HG03378 (cell line): ENCODE results near the gene MRPL28.
"Not testable (repeated sequence)": the region's sequence is repeated elsewhere in the genome, so short reads cannot be mapped to it uniquely, and the experiment has no call there.

Experiments used
- ATAC-seq: cut with Tn5 transposase; IDR thresholded peaks from one replicate; pipeline ENCODE4 v1.9.1; 2021; ENCODE audit warnings: mild to moderate bottlenecking, moderate library complexity; ENCODE audit not compliant: unreplicated experiment

The MRPL28 gene

DNA sequence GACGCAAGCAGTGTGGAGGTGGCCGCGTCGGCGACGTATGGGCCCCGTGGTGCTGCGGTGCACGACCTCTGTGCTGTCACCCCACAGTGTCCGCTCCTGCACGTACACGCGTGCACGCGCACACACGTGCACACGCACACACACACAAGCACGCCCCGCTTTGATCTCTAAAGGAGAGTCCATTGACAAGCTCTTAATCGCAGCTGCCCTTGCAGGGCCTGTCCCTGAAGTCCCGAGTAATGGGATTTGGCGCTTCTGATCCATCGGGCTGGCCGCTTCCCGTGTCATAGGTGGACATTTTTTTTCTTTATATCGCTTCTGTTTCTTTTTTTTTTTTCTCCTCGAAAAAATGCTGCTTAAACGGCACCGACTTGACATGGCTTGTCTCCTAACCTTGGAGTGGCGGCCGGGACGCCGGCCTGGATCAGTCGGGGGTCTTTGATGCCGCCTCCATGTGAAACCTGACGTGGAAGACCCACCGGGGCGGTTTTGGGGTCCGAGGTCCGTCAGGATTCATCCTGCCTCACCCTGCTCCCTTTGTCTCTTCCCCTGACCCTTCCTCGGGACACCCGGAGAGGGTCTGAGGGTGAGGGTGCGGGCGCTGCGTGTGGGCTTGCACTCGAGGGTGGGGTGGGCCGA lies 9.5 kb downstream of the MRPL28 start:
- no peak for ATAC-seq

DNA sequence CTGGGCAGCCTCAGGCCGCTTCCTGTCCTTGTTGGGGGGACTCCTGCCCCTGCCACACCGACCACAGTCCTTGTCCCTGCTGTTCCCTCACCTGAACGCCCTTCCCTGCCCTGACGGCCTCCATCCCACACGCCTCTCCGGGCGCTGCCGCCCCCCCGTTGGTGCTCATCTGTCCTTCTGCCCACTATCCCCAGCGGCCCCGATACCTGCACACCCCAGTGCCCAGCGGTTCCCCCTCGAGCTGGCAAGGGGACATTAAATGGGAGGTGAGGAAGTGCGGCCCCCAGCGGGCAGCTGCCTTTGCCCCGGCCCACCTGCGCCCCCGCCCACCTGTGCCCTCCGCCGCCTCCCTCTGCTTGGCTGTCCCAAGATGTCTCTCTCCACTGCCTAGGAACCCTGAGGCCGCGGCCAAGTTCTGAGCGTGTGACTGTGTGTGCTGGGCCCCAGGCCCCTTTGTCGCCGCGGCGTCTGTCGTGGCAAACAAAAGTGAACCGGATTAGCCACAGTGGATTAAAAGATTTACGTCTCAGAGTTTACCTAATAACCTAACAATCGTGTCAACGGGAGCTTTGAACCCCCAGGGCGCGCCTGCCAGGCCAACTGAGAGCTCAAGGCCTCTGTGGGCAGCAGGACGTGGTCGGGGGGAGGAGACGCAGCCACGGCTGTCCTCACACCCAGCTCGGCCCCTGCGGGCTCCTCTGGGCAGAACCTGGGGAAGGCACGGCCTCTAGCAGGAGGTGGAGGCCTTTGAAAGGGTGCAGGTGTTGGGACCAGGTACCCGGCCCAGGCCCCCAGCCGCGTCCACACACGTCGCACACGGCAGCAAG lies 10.3 kb downstream of the MRPL28 start:
- ATAC-seq, result no peak

DNA sequence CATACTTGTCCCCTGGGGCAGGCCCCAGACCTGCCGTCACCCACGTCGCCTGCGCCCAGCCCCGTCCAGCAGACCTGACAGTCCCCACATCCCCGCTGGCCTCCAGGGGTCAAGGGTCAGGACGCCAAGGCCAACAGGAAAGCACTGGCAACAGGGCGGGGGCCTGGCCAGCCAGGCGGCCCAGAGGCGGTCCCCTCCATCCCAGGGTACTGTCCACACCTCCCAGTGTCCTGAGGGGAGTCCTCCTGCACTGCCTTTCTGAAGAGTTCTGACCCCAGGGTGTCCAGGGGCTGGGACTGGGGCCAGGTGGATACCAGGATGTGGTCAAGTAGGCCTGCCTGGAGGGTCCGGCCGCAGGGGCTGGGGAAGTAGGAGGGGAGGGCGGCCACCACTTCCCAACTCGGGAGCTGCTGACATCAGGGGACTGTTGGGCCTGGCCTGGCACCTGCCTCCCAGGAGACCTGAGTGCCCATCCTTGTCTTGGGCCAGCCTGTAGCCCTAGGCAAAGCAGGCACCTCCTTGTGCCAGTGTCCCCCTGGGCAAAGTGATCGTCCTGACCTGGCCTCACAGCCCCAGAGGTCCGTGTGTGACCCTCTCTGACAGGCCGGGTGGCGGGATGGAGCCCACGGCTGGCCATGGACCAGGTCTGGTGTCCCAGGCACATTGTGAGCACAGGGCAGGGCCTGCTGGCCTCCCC lies 11.1 kb downstream of the MRPL28 start:
- no peak for ATAC-seq

GRCh38 chr16:356741-357140 lies 13.6 kb downstream of the MRPL28 start:
- ATAC-seq, result no peak

DNA sequence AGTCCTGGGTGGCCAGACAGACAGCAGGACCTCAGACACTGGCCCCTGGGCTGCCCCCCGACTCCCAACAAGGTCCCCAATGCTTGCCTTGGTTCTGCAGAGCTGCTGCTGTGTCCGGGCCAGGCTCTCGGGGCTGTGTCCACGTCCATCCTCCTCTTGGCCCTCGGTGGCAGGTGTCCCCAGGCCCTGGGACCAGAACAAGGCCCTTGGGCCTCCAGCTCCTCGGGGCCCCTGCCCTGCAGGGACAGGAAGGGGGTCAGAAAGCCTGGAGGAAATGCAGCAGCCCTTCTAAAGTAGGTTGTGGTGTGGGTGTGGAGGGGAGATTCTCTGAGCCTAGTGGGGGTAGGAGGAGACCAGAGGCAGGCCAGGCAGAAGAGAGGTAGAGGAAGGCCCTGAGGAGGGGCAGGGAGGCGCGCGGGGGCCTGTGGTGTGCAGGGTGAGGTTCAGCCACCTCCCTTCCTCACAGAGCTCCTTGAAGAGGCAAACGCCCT lies 15.3 kb downstream of the MRPL28 start:
- ATAC-seq, result no peak

GRCh38 chr16:354291-354881 lies 16.0 kb downstream of the MRPL28 start:
- no peak for ATAC-seq

DNA sequence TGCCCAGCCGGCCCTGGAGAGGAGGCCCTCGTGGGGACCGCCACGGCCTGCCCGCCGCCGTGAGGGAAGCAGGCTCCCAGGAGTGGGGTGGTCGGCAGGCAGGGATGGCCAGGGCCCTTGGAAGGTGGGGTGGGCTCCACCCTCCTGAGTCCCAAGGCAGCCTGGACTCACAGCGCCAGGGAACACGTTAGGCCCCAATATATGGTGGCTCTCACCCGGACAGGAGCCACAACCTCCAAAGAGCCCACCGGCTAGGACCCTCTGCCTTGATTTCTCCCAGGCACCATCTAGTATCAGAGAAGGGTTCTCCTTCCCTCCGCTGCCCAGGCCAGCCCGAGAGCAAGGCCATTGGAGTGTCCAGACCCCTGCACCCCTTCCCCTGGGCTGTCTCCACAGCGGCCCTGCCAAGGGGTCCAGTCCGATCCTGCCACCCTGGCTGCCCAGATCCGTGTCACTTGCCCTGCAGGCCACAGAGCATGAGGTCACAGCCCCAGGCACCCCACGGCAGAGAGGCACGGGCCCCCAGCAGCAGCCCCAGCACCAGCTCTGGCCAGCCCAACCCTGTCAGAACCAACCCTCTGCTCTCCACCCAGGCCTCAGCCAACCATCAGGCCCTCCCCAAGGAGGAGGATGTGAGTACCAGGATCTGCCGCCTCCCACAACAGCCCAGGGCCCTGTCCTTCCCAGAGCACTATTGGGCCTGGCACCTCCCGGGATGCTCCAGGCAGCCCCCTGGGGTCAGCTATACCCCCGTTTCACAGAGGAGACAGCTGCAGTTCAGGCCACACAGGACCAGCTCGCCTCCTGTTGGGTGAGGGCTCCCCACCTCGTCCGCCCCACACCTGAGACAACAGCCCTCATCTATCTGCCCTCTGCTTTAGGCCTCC lies 16.7 kb downstream of the MRPL28 start:
- no peak for ATAC-seq

- no peak for ATAC-seq
Observed at GRCh38 chr16:352547-353403, 17.6 kb downstream of the MRPL28 start, which contains the start of gene AXIN1. Gene AXIN1, minus strand, starts transcription at chr16:352723. Its CDS starts 5,698 bp downstream, at chr16:347025.

DNA sequence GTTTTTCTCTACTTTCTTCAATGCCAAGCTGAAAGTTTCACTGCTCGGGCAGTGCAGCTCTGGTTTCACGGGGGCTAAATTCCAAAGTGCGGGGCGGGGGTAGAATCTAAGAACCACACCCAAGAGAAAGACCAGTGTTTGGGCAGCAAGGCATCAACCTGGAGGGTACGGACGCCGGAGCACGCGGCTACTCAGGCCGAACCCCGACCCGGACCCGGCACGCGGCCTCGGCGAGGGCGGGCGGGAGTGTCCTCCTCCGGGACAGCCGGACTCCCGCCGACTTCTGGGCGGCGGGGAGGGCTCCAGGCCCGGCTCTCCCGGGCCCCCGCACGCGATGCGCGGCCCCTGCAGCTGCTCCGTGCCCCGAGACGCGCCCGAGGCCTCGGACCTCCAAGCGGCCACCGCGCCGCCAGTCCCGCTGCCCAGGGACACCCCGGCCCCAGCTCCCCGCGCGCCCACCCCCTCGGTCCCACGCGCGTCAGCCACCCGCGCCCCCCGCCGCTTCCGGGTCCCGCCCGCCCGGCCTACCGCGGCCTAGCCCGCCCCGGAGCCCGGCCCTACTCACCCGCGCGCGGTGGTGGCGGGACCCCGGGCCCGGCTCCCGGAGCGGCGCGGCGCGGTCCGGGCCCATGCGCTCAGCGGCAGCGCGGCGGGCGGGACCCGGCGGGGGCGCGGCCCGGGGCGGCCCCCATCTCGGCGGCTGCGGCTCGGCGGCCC lies 18.4 kb downstream of the MRPL28 start:
- no peak for ATAC-seq

DNA sequence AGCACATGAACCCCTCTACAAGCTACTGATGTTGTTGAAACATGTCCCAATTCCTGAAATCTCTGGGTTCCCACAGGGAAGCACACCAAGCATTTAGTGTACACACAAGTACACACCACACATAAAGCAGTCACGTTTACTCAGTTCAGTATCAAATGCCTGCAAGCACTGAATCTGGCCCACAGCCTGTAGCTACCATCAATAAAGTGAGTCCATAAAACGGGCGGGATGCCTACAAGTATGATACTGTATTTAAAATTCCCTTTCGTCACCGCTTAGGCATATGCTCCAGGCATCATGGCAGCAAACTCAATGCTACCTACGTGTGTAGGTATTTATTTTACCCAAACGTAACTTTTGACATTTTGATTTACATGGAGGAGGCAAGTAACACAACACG lies 20.1 kb downstream of the MRPL28 start:
- ATAC-seq, result no peak

GRCh38 chr16:349211-349610 lies 21.1 kb downstream of the MRPL28 start:
- no peak for ATAC-seq

- ATAC-seq, result not testable (repeated sequence)
Observed at GRCh38 chr16:348495-348894, 21.8 kb downstream of the MRPL28 start.

GRCh38 chr16:347203-347602 lies 23.1 kb downstream of the MRPL28 start:
- no peak for ATAC-seq

GRCh38 chr16:346587-346986 lies 23.8 kb downstream of the MRPL28 start:
- ATAC-seq, result no peak

- ATAC-seq, result no peak
Observed at GRCh38 chr16:345772-346171, 24.6 kb downstream of the MRPL28 start.

DNA sequence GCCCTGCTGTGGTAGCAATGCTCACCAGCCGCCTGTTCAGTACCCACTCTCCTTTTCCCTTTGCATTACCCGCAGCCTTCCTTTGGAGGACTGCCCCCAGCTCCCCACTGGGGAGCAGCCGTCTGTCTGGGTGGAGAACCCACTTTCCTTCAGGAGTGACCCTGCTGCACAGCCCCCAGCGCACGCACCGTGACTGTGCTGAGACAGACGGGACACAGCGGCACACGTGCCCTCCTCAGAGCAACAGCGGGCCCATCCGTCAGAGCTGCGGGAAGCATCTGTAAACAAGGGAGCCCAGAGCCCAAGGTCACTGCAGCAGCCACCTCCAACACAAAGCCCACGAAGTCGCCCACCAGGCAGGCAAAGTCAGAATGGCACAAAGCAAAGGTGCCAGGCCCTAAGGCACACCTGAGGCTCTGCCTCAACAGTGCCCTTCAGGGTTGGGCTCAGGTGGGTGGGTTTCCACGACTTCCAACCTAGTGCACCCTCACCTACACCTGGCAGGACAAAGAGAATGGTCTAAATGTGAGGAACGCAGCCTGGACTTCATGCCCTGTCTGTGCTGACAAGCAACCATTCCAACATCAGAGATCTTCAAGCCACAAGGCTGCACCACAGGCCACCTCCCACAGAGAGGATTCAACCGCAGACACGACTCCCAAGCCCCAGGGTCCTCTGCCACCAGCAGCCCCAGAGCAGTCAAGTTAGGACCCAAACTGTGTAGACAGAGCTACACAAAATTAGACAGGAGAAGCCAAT lies 27.7 kb downstream of the MRPL28 start:
- no peak for ATAC-seq

- ATAC-seq, result not testable (repeated sequence)
Observed at GRCh38 chr16:341974-342336, 28.4 kb downstream of the MRPL28 start.
